RWPE2 (cell line): ENCODE results near the gene SLC39A11.

Experiments used
- ATAC-seq: fragments of 200-7000 bp; cut with Tn5 transposase; 3 replicates; pipeline ENCODE4 v1.9.1; 2021; ENCODE audit warnings: low read depth
- DNase-seq: peaks from one replicate; pipeline ENCODE4 v3.0.0-alpha.2; 2020; ENCODE audit warnings: low spot score
- H3K27ac ChIP-seq: fragments of 450-650 bp; 2 replicates; pipeline ENCODE4 v1.5.1; 2017; ENCODE audit warnings: mild to moderate bottlenecking; ENCODE audit not compliant: poor library complexity, severe bottlenecking
- H3K27me3 ChIP-seq: fragments of 250-450 bp; sonication (Bioruptor Pico); 2 replicates; pipeline ENCODE4 v1.5.1; 2021; ENCODE audit warnings: mild to moderate bottlenecking, moderate library complexity; ENCODE audit not compliant: insufficient read depth, poor library complexity, severe bottlenecking
- H3K36me3 ChIP-seq: fragments of 250-450 bp; sonication (Bioruptor Pico); 2 replicates; pipeline ENCODE4 v1.5.1; 2020; ENCODE audit warnings: low read depth, mild to moderate bottlenecking, moderate library complexity
- H3K4me1 ChIP-seq: fragments of 250-450 bp; sonication (Bioruptor Pico); 2 replicates; pipeline ENCODE4 v1.5.1; 2021; ENCODE audit warnings: mild to moderate bottlenecking, moderate library complexity; ENCODE audit not compliant: insufficient read depth, poor library complexity, severe bottlenecking
- H3K4me3 ChIP-seq: fragments of 250-450 bp; sonication (Bioruptor Pico); 2 replicates; pipeline ENCODE4 v1.5.1; 2021; ENCODE audit warnings: mild to moderate bottlenecking, moderate library complexity; ENCODE audit not compliant: severe bottlenecking
- H3K9me3 ChIP-seq: fragments of 250-450 bp; sonication (Bioruptor Pico); 2 replicates; pipeline ENCODE4 v1.5.1; 2021; ENCODE audit warnings: mild to moderate bottlenecking, moderate library complexity; ENCODE audit not compliant: severe bottlenecking
- CTCF ChIP-seq: fragments of 450-650 bp; IDR thresholded peaks from one replicate; pipeline ENCODE4 v1.5.1; 2017; ENCODE audit warnings: mild to moderate bottlenecking, moderate library complexity; ENCODE audit not compliant: poor library complexity, severe bottlenecking

Gene SLC39A11

GRCh38 chr17:72950242-72950931 lies 142.1 kb downstream of the SLC39A11 start:
- TF ChIP-seq CTCF, result no peak
- Histone ChIP-seq H3K4me3 (no peak overlapping the region), H3K27ac (no peak overlapping the region), H3K4me1 (no peaks in the 10 kb centered on the region), H3K27me3 (no peaks in the 10 kb centered on the region), H3K9me3 (no peaks in the 10 kb centered on the region), H3K36me3 (no peaks in the 10 kb centered on the region)
- ATAC-seq, result no peak
- DNase-seq, result no peak

DNA sequence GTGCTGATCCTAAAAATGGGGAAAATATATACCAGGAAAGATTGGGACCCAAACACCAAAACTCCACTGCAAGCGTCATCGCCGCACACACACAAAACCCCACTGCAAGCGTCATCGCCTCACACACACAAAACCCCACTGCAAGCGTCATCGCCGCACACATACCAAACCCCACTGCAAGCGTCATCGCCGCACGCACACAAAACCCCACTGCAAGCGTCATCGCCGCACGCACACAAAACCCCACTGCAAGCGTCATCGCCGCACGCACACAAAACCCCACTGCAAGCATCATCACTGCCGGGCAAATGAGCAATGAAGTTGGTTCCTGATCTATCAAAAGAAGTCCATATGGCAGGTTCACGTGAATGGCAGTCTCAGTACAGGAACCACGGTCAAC lies 144.4 kb downstream of the SLC39A11 start:
- H3K27me3 ChIP-seq, result no peaks in the 10 kb centered on the region
- H3K9me3 ChIP-seq, result no peaks in the 10 kb centered on the region
- ATAC-seq (no peak), DNase-seq (no peak)
- no peak for TF ChIP-seq CTCF
- H3K36me3 ChIP-seq, result no peaks in the 10 kb centered on the region
- H3K27ac ChIP-seq, result no peak overlapping the region
- H3K4me3 ChIP-seq, result no peak overlapping the region
- no peaks in the 10 kb centered on the region for H3K4me1 ChIP-seq

DNA sequence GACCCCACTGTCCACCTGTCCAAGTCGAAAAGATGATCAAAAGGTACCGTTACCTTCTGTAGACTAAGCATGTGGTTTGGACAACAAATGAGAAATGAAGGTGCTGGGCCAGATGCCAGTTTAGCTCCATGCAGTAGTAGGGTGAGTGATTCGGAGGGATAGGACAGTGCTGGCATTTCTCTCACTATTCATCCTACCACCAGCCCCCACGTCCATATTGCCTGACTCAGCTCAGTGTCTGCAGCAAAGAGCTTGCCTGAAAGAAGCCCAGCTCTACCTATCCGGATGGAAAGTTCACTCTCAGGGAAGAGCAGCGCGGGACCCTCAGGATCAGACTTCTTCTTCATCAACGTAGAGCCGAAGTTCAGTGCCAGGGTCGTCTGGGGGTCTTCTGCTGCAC lies 145.0 kb downstream of the SLC39A11 start:
- ATAC-seq (no peak), DNase-seq (no peak)
- no peak overlapping the region for H3K4me3 ChIP-seq
- TF ChIP-seq CTCF, result no peak
- no peaks in the 10 kb centered on the region for H3K36me3 ChIP-seq
- no peaks in the 10 kb centered on the region for H3K27me3 ChIP-seq
- H3K9me3 ChIP-seq, result no peaks in the 10 kb centered on the region
- no peak overlapping the region for H3K27ac ChIP-seq
- no peaks in the 10 kb centered on the region for H3K4me1 ChIP-seq

DNA sequence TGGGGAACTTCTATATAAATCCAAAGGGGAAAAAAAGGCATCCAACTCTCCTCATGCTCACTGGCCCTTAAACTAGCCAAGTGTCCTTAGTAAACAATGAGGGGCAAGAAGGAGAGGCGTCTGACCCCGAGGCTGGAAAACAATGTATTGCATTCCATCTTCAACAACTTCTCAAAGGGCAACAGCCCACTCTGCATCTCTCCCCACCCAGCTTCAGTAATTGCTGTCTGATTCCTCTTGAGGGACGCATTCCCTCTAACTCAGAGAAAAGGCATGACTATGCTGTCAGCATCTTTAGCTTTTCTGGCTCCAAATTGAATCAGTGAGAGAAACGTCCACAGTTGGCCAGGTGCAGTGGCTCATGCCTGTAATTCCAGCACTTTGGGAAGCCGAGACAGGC lies 145.8 kb downstream of the SLC39A11 start:
- Histone ChIP-seq H3K27me3 (no peaks in the 10 kb centered on the region), H3K4me3 (no peak overlapping the region)
- TF ChIP-seq CTCF, result no peak

DNA sequence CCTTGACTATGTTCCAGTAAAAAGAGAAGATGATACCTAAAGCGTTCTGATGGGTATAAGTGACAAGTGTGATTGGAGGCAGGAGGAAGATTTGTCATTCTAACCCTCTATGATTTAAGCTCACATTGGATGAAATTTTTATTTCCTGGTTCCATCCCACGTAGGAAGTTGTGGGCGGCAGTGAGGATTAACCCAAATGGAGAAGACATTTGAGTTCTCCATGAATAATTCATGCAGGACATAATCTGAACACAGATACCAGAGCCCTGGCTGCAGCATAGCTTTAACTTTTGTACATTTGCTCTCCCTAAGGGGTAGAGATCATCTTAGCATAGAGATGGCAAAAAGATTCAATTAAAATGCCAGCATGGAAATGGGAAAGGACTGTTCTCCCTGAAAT lies 146.3 kb downstream of the SLC39A11 start:
- Histone ChIP-seq H3K27ac (no peak overlapping the region), H3K4me3 (no peak overlapping the region), H3K27me3 (no peaks in the 10 kb centered on the region), H3K4me1 (no peaks in the 10 kb centered on the region), H3K9me3 (no peaks in the 10 kb centered on the region), H3K36me3 (no peaks in the 10 kb centered on the region)
- TF ChIP-seq CTCF, result no peak
- no peak for DNase-seq
- no peak for ATAC-seq

More for the DNA sequence above, 145.8 kb downstream of the SLC39A11 start:
- H3K36me3 ChIP-seq, result no peaks in the 10 kb centered on the region
- no peaks in the 10 kb centered on the region for H3K4me1 ChIP-seq
- no peak for ATAC-seq
- H3K9me3 ChIP-seq, result no peaks in the 10 kb centered on the region
- DNase-seq, result no peak
- no peak overlapping the region for H3K27ac ChIP-seq
